SK-N-SH (cell line): ENCODE data around the gene SMAD3. TPM values are rescaled to one million over a fixed set of nuclear protein-coding genes. Genes with fewer than 3 reads are reported as not detected.

ENCODE experiments used
- CTCF ChIA-PET: fragments of 300-600, 350-600 bp; formaldehyde crosslinking; extraction: SDS; loops from one replicate; lab custom pipeline; 2021; lab: Yijun Ruan, JAX
- POLR2A ChIA-PET: fragments of 350-600 bp; sonication (Branson Sonifier 250); formaldehyde crosslinking; extraction: SDS; loops from one replicate; lab custom pipeline; 2020; ENCODE audit warnings: antibody characterized with exemption, inconsistent platforms; lab: Yijun Ruan, JAX
- DNase-seq: peaks from one replicate; pipeline ENCODE4 v3.0.0; 2012
- H2AFZ ChIP-seq: fragments of 200-600 bp; sonication (generic); 2 replicates; pipeline ENCODE4 v1.8.1; 2016; ENCODE audit warnings: antibody characterized with exemption, mild to moderate bottlenecking, low read depth
- H3F3A ChIP-seq: fragments of 200-600 bp; sonication (generic); replicated peaks from 2 replicates; pipeline ENCODE3; 2016; ENCODE audit warnings: antibody characterized with exemption, mild to moderate bottlenecking; ENCODE audit not compliant: insufficient read depth
- H3K27ac ChIP-seq, 2 experiments: fragments of 200-500 bp in 1 of 2; fragments of 200-600 bp in 1 of 2; sonication (Bioruptor generic) in 1 of 2; sonication (generic), shearing (Covaris generic) in 1 of 2; 2 replicates each; pipeline versions ENCODE4 v1.5.1 to v1.6.1; 2014 to 2016; ENCODE audit warnings: low read depth in 2 of 2, inconsistent platforms in 1 of 2, low read length in 1 of 2, mild to moderate bottlenecking in 1 of 2, mixed read lengths in 1 of 2
- H3K27me3 ChIP-seq: fragments of 200-600 bp; sonication (generic), shearing (Covaris generic); 2 replicates; pipeline ENCODE4 v1.6.1; 2016; ENCODE audit warnings: mixed run types; ENCODE audit not compliant: insufficient read depth
- H3K36me3 ChIP-seq, 2 experiments: fragments of 200-500 bp in 1 of 2; fragments of 200-600 bp in 1 of 2; sonication (Bioruptor generic) in 1 of 2; sonication (generic) in 1 of 2; replicated peaks in 1 of 2; 2 replicates each; pipeline versions ENCODE3 to v1.5.1; 2014 to 2016; ENCODE audit warnings: low read length in 1 of 2, mild to moderate bottlenecking in 1 of 2; ENCODE audit not compliant: insufficient read depth in 2 of 2, control insufficient read depth in 1 of 2
- H3K4me1 ChIP-seq, 2 experiments: fragments of 200-500 bp in 1 of 2; fragments of 200-600 bp in 1 of 2; sonication (Bioruptor generic) in 1 of 2; sonication (generic), shearing (Covaris generic) in 1 of 2; 2 replicates each; pipeline versions ENCODE4 v1.5.1 to v1.6.1; 2014 to 2016; ENCODE audit warnings: low read depth in 1 of 2, low read length in 1 of 2, mixed run types in 1 of 2; ENCODE audit not compliant: insufficient read depth in 2 of 2, control insufficient read depth in 1 of 2
- H3K4me2 ChIP-seq: fragments of 200-600 bp; sonication (generic), shearing (Covaris generic); 2 replicates; pipeline ENCODE4 v1.6.1; 2017; ENCODE audit warnings: mixed run types
- H3K4me3 ChIP-seq, 2 experiments: fragments of 200-500 bp in 1 of 2; fragments of 200-600 bp in 1 of 2; sonication (Bioruptor generic) in 1 of 2; sonication (generic), shearing (Covaris generic) in 1 of 2; 2 replicates each; pipeline versions ENCODE4 v1.5.1 to v1.8.1; 2014 to 2016; ENCODE audit warnings: low read depth in 2 of 2, inconsistent platforms in 1 of 2, low read length in 1 of 2, mild to moderate bottlenecking in 1 of 2, mixed read lengths in 1 of 2, moderate library complexity in 1 of 2
- H3K79me2 ChIP-seq: fragments of 200-600 bp; sonication (generic); 2 replicates; pipeline ENCODE4 v1.8.1; 2017; ENCODE audit warnings: mild to moderate bottlenecking; ENCODE audit not compliant: insufficient read depth
- H3K9ac ChIP-seq: fragments of 200-600 bp; sonication (generic); 2 replicates; pipeline ENCODE4 v1.6.1; 2017; ENCODE audit warnings: mixed run types
- H3K9me2 ChIP-seq: fragments of 200-600 bp; sonication (generic); 2 replicates; pipeline ENCODE4 v1.6.1; 2017; ENCODE audit warnings: mixed run types
- H3K9me3 ChIP-seq: fragments of 200-600 bp; sonication (generic); 2 replicates; pipeline ENCODE4 v1.6.1; 2017; ENCODE audit warnings: mixed run types, mild to moderate bottlenecking, moderate library complexity
- H4K20me1 ChIP-seq: fragments of 200-600 bp; sonication (generic); 2 replicates; pipeline ENCODE4 v1.6.1; 2017; ENCODE audit warnings: mild to moderate bottlenecking, mixed run types; ENCODE audit not compliant: insufficient read depth
- EP300 ChIP-seq, 2 experiments: IDR thresholded peaks; 2 replicates each; pipeline versions ENCODE4 v1.4.0 to v1.6.1; 2012; ENCODE audit warnings: borderline replicate concordance in 1 of 2, low read depth in 1 of 2, low read length in 1 of 2
- FOXM1 ChIP-seq: IDR thresholded peaks from 2 replicates; pipeline ENCODE4 v1.4.0; 2012; ENCODE audit warnings: low read depth, mild to moderate bottlenecking
- IRF3 ChIP-seq: fragments of 150-350 bp; IDR thresholded peaks from 2 replicates; pipeline ENCODE4 v1.6.1; 2016; ENCODE audit warnings: mild to moderate bottlenecking, low read depth, low read length
- MAX ChIP-seq: IDR thresholded peaks from 2 replicates; pipeline ENCODE4 v1.4.0; 2012; ENCODE audit warnings: low read depth
- MXI1 ChIP-seq: IDR thresholded peaks from 2 replicates; pipeline ENCODE4 v1.6.1; 2012; ENCODE audit warnings: mild to moderate bottlenecking, low read depth, low read length, improper control_type of control experiment
- RFX5 ChIP-seq: IDR thresholded peaks from 2 replicates; pipeline ENCODE4 v1.6.1; 2012; ENCODE audit warnings: mild to moderate bottlenecking, improper control_type of control experiment, low read length
- SMC3 ChIP-seq: IDR thresholded peaks from 2 replicates; pipeline ENCODE4 v1.6.1; 2012; ENCODE audit warnings: low read depth, low read length, improper control_type of control experiment
- TAF1 ChIP-seq: IDR thresholded peaks from 2 replicates; pipeline ENCODE4 v1.6.1; 2012; ENCODE audit warnings: low read depth, mild to moderate bottlenecking, low read length, moderate library complexity, borderline replicate concordance
- TCF12 ChIP-seq: IDR thresholded peaks from 2 replicates; pipeline ENCODE4 v1.4.0; 2012
- TEAD4 ChIP-seq: IDR thresholded peaks from 2 replicates; pipeline ENCODE4 v1.4.0; 2012; ENCODE audit warnings: mild to moderate bottlenecking, borderline replicate concordance; ENCODE audit not compliant: insufficient read depth
- WGBS: methylation state at CpG from one replicate; pipeline ENCODE4 v1.1.6; 2017; ENCODE audit warnings: low lambda C conversion rate; 5-methylcytosine and 5-hydroxymethylcytosine counted together
- polyA plus RNA-seq, 3 experiments: library from polyadenylated mRNA; depleted of rRNA; stranded (reverse); fragments of >200 nt; gene quantifications; 2 replicates each; pipeline ENCODE4 v1.2.3, GENCODE V29; 2012
- TF ChIP-seq, protein P1 (sequence below): fragments of 150-350 bp; IDR thresholded peaks from 2 replicates; pipeline ENCODE4 v1.6.1; 2017; ENCODE audit warnings: antibody characterized with exemption, low read length, low read depth, borderline replicate concordance
- TF ChIP-seq, protein P2 (sequence below): IDR thresholded peaks from 2 replicates; pipeline ENCODE4 v1.4.0; 2012; ENCODE audit warnings: low read depth, borderline replicate concordance

SMAD3 gene
- polyA plus RNA-seq, 1 of the 3 experiments (the other 2 are of a cell fraction), result 19.5 TPM

DNA sequence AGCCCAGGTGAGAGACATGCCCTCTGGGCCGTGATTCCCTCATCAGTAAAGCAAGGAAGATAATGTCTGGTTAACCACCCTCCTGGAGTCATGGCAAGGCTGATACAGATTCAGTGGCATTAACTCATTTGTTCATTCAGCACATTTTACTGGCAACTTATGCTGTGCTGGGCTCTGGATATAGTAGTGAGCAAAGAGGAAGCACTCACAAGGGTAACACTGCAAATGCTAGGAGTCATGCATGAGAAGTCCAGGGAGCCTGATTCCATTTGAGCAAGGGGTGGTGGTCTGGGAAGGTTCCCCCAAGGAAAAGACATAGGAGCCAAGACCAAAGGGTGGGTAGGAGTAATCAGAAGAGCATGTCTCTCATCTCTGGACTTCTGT lies 50.2 kb downstream of the SMAD3 start:
- no peaks in the 10 kb centered on the region for H3K9me2 ChIP-seq
- H3K36me3 ChIP-seq, result peaks cover 0 to 12% of the 10 kb centered on the region in 2 experiments
- no peak overlapping the region for H3K4me3 ChIP-seq
- no peaks in the 10 kb centered on the region for H4K20me1 ChIP-seq
- POLR2A ChIA-PET, result no interaction called here
- H2AFZ ChIP-seq, result no peak overlapping the region
- no peaks in the 10 kb centered on the region for H3K27me3 ChIP-seq
- peaks cover 9% of the 10 kb centered on the region for H3F3A ChIP-seq
- WGBS, result 89% methylated on average over 1 of the region's 1 CpG
- H3K9ac ChIP-seq, result no peak overlapping the region
- H3K4me1 ChIP-seq, result peaks cover 8 to 17% of the 10 kb centered on the region in 2 experiments; a peak in 3 of 4 replicates
- peaks cover 96% of the 10 kb centered on the region for H3K79me2 ChIP-seq
- H3K9me3 ChIP-seq, result peaks cover 5% of the 10 kb centered on the region; the same call in 1 of the 2 replicates
- CTCF ChIA-PET, result no interaction called here
- DNase-seq, result no peak
- no peak overlapping the region for H3K4me2 ChIP-seq
- TF ChIP-seq TEAD4, result no peak
- TF ChIP-seq MAX, result no peak
- TF ChIP-seq FOXM1, result no peak
- TF ChIP-seq, protein P1, sequence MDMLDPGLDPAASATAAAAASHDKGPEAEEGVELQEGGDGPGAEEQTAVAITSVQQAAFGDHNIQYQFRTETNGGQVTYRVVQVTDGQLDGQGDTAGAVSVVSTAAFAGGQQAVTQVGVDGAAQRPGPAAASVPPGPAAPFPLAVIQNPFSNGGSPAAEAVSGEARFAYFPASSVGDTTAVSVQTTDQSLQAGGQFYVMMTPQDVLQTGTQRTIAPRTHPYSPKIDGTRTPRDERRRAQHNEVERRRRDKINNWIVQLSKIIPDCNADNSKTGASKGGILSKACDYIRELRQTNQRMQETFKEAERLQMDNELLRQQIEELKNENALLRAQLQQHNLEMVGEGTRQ, result no peak
- TF ChIP-seq EP300 (IDR thresholded peaks at IDR 0.05; ENCODE audit: borderline replicate concordance in 1 of 2, low read depth in 1 of 2, low read length in 1 of 2), result no peak
- TF ChIP-seq TCF12, result no peak
- TF ChIP-seq IRF3, result no peak
- TF ChIP-seq, protein P2, sequence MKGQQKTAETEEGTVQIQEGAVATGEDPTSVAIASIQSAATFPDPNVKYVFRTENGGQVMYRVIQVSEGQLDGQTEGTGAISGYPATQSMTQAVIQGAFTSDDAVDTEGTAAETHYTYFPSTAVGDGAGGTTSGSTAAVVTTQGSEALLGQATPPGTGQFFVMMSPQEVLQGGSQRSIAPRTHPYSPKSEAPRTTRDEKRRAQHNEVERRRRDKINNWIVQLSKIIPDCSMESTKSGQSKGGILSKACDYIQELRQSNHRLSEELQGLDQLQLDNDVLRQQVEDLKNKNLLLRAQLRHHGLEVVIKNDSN, result no peak
- peak overlapping the region in 1 of 2 experiments; percentile 20; a peak in 3 of 4 replicates for H3K27ac ChIP-seq

DNA sequence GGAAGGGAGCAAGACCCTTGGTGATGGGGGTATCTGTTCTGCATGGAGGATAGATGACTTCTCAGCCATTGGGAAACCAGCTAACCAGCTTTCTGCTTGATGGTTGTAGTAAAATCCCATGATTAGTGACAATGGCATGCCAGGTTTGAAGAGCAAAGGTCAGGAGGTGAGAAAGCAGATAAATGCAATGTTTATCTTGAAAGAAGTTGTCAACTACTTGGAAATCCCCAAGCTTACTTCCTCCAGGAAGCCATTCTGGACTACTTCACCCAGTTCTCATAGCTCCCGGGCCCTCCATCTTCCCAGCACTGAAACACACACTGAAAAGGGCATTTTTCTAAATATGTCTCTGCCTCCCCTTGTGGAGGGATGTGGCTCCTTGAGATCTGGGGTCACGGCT lies 51.3 kb downstream of the SMAD3 start:
- H3F3A ChIP-seq, result peaks cover 17% of the 10 kb centered on the region
- H3K4me3 ChIP-seq, result no peak overlapping the region
- TF ChIP-seq, protein P2, result no peak
- TF ChIP-seq TAF1 (no peak), RFX5 (no peak), MXI1 (no peak), SMC3 (no peak)
- TF ChIP-seq, all 33 proteins: peak for 0
- Histone ChIP-seq H3K27me3 (no peaks in the 10 kb centered on the region), H3K9me3 (no peaks in the 10 kb centered on the region), H3K4me2 (no peak overlapping the region), H3K36me3 (peaks cover 0 to under 1% of the 10 kb centered on the region in 2 experiments), H3K9ac (no peak overlapping the region), H3K27ac (no peak overlapping the region), H3K4me1 (peaks cover 15 to 27% of the 10 kb centered on the region in 2 experiments; a peak in 3 of 4 replicates), H4K20me1 (no peaks in the 10 kb centered on the region), H2AFZ (no peak overlapping the region), H3K9me2 (no peaks in the 10 kb centered on the region), H3K79me2 (peaks cover 90% of the 10 kb centered on the region)
- no peak for DNase-seq
- CTCF ChIA-PET, result no interaction called here
- 86% methylated on average over 2 of the region's 2 CpGs for WGBS
- POLR2A ChIA-PET, result no interaction called here
